HL-60 (cell line): ENCODE measurements around the gene HIRA.

ENCODE experiments used
- DNase-seq, 2 experiments: peaks; one replicate each; pipeline ENCODE4 v3.0.0-alpha.2; 2010 to 2020; ENCODE audit warnings: low read depth in 1 of 2, low spot score in 1 of 2
- H3K27ac ChIP-seq: fragments of 250-450 bp; sonication (Bioruptor Pico); replicated peaks from 2 replicates; pipeline ENCODE4 v1.5.1; 2020; ENCODE audit warnings: mild to moderate bottlenecking, moderate library complexity
- H3K27me3 ChIP-seq: fragments of 250-450 bp; sonication (Bioruptor Pico); 2 replicates; pipeline ENCODE4 v1.5.1; 2021; ENCODE audit warnings: mild to moderate bottlenecking, moderate library complexity; ENCODE audit not compliant: insufficient read depth, poor library complexity, severe bottlenecking
- H3K4me3 ChIP-seq: replicated peaks from 2 replicates; pipeline ENCODE4 v1.5.1; 2011; ENCODE audit warnings: mild to moderate bottlenecking, control low read depth, low read length; ENCODE audit not compliant: insufficient read depth
- CTCF ChIP-seq: IDR thresholded peaks from one replicate; pipeline ENCODE4 v1.5.1; 2011; ENCODE audit warnings: low read length, control low read depth, inconsistent platforms; ENCODE audit not compliant: insufficient read depth
- GABPA ChIP-seq: IDR thresholded peaks from 2 replicates; pipeline ENCODE4 v1.6.1; 2012; ENCODE audit warnings: low read depth
- POLR2AphosphoS5 ChIP-seq: IDR thresholded peaks from 2 replicates; pipeline ENCODE4 v1.6.1; 2012; ENCODE audit warnings: low read depth
- REST ChIP-seq: IDR thresholded peaks from 2 replicates; pipeline ENCODE4 v1.6.1; 2012; ENCODE audit warnings: low read depth; ENCODE audit not compliant: insufficient replicate concordance
- SPI1 ChIP-seq: IDR thresholded peaks from 2 replicates; pipeline ENCODE4 v1.6.1; 2012; ENCODE audit warnings: low read depth, mild to moderate bottlenecking, borderline replicate concordance

The HIRA gene

GRCh38 chr22:19350947-19351346, 80.6 kb downstream of the HIRA start:
- Histone ChIP-seq H3K27me3 (no peaks in the 10 kb centered on the region), H3K27ac (no peak overlapping the region), H3K4me3 (no peak overlapping the region)
- TF ChIP-seq GABPA (no peak), REST (no peak), POLR2AphosphoS5 (no peak)
- no peak for DNase-seq

GRCh38 chr22:19350476-19350859, 81.1 kb downstream of the HIRA start:
- TF ChIP-seq CTCF (no peak), SPI1 (no peak), REST (no peak), POLR2AphosphoS5 (no peak), GABPA (no peak)
- Histone ChIP-seq H3K27ac (no peak overlapping the region), H3K4me3 (no peak overlapping the region), H3K27me3 (no peaks in the 10 kb centered on the region)
- DNase-seq = no peak

GRCh38 chr22:19349778-19350475, 81.6 kb downstream of the HIRA start:
- H3K27ac ChIP-seq = no peak overlapping the region
- TF ChIP-seq POLR2AphosphoS5 = no peak
- no peak for TF ChIP-seq GABPA
- no peak for TF ChIP-seq CTCF
- TF ChIP-seq REST = no peak
- TF ChIP-seq SPI1 = no peak
- no peaks in the 10 kb centered on the region for H3K27me3 ChIP-seq
- H3K4me3 ChIP-seq = no peak overlapping the region
- no peak for DNase-seq
